NCI-H1105 (cell line): ENCODE results near the gene KCNJ18.
"Not testable (repeated sequence)": the region's sequence is repeated elsewhere in the genome, so short reads cannot be mapped to it uniquely, and the experiment has no call there.

Experiments
- DNase-seq: peaks from one replicate; lab custom pipeline; 2025; lab: John Stamatoyannopoulos, UW

KCNJ18 gene

DNA sequence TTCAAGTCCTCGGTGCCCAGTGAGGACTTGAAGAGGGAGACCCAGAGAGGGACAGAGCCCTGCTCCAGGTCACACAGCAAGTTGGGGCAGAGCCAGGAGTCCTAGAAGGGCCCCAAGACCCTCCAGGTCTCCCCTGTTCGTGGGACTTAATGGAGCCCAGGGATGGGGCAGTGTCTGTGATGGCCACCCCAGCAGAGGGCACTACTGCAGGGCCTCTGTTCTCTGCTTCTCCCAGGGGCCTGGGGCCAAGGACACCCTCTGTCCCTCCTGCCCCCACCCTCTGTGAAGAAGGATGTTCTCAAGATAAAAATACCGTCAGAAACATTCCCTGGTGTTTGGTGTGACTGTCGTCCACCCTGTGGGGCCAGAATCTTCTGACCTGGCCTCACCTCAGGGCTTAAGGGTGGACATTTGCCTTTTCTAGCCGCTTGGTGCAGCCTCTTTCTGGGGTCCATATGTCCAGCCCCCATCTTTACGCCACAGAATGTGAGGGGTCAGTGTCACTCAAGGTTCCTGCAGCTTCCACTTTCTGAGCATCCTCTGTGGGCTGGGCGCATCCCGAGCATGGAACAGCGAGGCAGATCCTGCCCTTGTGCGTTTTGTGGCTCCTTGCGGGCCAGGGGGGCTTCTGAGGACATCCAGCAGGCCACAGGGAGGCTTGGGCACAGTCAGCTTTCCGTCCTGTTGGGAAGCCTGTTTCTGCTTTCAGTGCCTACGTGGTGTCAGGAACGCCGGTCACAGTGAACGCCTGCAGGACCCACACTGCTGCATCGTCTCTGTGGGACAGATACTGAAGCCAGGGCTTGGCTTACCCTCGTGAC is at the start of gene KCNJ18:
TSS of gene KCNJ18 (plus strand) at position 641 of the 821 bp plus-strand sequence. CDS start 10,264 bp downstream, outside the sequence.
- not testable (repeated sequence) for DNase-seq

DNA sequence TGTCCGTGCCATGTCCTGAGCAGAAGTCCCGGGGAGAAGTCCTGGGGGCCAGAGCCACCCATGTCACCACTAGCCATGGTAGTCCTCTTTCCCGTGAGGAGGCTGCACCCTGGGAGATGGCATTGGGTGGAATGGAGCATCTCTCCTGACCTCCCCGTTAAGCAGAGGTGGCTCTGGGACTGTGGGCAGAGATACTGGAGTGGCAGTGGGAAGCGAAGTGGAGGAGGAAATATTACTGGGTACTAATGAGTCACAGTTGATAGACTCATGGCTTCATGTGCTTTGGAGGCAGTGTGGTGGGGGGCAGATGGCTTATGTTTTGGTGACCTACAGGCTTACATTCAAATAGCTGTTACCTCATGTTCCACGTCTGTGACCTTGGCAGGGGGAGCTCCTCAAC is 44.2 kb upstream of the KCNJ18 start:
- DNase-seq, result not testable (repeated sequence)

GRCh38 chr17:21650043-21650442 is 42.3 kb upstream of the KCNJ18 start:
- not testable (repeated sequence) for DNase-seq

GRCh38 chr17:21652049-21652448 is 40.3 kb upstream of the KCNJ18 start:
- peak; percentile 1 for DNase-seq

- not testable (repeated sequence) for DNase-seq
Observed at GRCh38 chr17:21653211-21653610, 39.1 kb upstream of the KCNJ18 start.

- DNase-seq, result not testable (repeated sequence)
Observed at GRCh38 chr17:21656518-21657309, 35.6 kb upstream of the KCNJ18 start.

GRCh38 chr17:21659635-21660034 is 32.7 kb upstream of the KCNJ18 start:
- DNase-seq, result not testable (repeated sequence)

- DNase-seq, result not testable (repeated sequence)
Observed at GRCh38 chr17:21661455-21661854, 30.9 kb upstream of the KCNJ18 start.

DNA sequence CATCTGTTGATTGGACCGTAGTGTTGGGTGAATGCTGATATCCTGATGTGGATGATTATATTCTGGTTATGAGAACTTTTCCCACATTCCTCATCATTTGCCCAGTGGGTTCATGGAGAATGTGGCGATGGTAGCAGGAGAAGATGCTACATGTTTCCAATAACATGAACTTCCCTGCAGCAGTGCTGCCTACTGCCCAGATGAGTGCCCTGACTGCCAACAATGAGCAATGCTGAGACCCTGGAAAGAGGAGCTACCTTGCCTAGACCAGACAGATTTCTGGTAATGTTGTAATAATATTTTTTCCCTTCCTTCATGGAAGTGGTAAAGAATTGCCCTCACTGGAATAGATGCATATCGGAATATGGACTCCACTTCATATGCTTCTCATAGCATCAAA is 29.2 kb upstream of the KCNJ18 start:
- not testable (repeated sequence) for DNase-seq

DNA sequence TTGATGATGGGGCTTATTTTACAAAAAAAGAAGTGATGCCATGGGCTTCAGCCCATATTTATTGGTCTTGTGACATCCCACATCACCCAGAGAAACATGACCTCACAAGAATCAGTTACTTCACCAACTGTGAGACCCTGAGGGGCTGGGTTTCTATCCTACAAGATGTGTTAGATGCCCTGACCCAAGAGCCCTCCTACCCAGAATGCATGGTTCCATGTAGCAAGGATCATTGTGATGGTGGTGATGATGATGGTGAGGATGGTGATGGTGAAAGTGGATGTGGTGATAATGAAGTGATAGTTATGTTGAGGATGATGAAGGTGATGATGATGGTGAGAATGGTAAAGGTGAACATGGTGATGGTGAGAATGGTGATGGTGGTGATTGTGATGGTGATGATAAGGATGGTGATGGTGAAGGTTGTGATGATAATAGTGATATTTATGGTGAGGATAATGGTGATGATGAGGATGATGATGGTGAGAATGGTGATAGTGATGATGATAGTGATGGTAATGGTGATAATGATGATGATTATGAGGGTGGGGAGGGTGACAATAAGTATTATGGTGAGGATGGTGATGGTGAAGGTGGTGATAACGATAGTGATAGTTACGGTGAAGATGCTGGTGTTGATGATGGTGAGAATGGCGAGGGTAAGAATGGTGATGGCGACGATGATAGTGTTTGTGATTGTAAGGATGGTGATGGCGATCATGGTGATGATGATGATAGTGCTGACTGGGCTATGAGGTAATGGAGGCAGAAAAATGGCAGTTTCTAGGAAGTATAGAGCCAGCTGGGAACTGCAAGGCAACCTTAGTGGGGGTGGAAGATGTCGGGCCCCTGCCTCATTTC is 28.5 kb upstream of the KCNJ18 start:
- DNase-seq, result not testable (repeated sequence)

DNA sequence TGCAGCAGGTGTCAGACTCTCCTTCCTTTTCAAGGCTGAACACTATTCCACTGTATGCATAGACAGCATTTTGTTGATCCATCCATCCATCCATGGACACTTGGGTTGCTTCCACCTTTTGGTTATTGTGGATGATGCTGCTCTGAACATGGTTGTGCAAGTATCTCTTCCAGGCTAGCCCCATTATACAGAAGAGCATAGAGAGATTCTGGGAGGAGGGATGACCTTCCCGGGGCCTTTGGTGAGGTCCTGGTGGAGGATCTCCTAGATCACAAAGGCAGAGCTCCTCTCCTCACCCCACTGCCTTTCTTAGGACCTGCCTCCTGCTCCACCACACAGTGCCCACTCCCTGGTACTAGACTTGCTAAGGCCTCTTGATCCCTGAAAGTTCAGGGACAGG is 27.2 kb upstream of the KCNJ18 start:
- DNase-seq, result not testable (repeated sequence)

DNA sequence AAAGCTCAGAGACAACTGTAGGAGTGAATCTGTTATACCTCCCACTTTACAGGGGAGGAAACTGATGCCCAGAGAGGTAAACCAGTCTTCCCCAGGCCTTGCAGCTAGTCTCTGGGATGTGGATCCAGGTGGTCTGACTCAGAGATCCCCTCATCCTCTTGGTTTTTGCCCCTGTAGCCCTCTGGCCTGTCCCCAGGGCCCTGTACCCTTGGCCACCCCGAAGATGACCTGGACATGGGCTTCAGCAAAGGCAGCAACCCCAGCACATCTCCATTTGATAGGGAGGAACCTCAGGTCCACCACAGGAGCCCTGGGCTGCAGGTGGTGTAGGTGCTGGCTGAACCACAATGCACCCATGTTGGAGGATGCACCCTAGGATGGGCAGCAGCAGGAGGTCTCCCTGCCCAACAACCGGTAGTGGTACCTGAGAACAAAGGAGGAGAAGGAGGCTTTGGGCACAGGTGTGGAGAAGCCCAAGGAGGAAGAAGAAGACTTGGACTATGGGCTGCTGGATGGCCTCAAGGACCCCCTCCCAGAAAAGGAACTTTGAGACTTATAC is 26.3 kb upstream of the KCNJ18 start:
- DNase-seq, result not testable (repeated sequence)

DNA sequence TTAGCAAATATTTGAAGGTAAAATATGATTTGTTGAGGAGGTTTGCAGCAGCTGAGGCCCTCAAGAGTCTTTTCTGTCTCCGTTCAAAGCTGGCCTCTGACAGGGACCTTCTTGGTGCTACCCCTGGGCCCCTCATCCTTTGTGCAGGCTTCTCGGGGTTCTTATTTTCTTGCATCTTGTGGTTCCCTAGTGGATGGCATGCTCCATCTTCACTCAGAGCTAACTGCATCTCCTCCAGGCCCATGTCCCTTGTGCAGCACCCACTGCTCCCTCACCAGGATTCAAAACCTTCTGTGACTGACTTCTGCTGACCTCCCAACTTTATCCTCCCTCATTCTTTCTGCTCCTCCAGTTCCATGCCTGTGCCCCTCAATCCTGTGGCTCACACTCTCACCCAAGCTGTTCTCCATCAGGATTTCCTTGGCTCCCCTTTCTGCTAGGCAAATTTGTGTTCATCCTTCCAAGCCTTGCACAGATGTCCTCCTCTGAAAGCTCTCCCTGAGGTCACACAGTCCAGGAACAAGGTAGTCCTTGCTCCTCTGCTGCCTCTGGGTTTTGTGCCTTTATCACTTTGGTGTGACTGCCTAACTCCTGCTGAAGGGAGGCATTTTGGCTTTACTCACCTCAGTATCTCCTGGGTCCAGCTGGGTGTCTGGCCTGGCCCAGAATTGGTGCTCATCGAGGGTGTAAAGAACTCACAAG is 25.5 kb upstream of the KCNJ18 start:
- DNase-seq, result not testable (repeated sequence)

DNA sequence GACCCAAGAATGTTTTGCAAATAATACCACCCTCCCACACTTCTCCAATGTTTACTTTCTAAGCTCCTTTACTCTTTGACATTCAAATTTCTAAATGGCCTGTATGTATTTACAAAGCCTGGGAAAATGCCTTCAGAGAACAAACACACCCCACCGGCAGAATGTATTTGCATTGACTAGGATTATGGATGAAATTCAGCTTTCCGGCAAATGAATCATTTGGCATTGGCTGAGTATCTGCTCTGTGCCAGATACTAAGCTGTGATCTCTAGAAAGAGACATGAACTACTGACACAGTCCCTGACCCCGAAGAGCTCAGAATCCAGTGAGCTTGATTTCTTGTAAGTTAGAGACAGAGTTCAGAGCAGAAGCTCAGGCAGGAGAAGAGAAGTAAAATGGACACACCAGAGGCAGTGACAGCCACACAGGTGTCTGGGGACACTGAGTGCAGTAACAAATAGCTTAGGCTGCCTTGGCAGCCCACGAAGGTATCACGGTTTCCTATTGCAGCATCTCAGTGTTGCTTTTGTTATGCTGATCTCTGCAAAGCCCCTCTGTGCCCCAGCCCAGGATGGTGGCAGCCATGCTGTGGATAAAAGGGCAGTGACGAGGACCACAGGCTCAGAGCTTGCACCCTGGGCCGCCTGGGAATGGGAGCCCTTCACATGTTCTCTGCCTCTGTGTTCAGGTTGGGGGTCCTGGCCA is 24.8 kb upstream of the KCNJ18 start:
- DNase-seq, result not testable (repeated sequence)

DNA sequence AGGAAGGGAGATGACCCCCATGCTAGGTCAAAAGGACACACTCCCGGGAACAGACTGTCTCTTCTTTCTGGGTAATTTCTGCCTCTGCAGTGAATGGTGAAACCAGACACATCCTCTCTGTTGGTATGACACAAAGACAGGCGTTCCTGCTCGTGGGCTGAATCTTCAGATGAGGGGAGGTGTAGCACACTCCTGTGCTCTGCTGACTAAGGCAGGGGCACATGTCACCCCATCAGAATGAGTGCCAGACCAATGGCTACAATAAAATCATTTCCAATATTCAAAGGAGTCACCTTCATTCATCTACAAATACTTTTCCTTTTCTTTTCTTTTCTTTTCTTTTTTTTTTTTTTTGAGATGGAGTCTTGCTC is 24.2 kb upstream of the KCNJ18 start:
- DNase-seq, result not testable (repeated sequence)

DNA sequence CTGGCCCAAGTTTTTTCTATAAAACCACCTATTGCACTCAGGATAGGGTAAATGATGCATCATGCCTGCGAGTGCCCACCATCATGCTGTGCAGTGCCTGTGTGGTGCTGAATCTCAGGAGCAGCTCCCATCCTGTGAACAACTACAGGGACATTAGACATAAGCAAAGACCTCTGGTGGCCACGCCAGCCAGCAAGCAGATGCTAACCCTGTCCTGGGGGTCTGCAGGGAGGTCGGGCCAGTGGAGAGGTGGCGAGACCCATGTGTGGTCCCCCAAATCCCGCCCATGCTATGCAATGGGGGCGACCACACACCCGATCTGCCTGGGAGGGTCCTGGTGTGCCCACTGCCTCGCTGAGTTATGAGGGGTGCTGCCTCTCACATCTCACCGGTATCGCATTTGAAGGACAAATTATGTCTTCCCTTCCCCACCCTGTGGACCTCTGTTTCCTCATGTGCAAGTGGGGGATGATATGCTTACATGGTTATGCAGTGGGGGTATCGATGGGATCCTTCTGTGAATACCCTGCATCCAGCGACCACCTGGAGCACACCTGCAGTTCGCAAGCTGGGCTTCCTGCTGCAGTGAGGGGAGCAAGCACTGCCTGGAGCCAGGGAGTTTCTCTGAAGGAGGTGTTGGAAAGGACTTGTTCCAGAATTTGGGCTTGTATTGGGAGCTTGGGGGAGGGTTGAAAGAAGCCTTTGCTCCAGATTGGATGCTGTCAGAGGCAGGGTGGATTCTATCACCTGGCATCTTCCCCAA is 23.4 kb upstream of the KCNJ18 start:
- DNase-seq, result not testable (repeated sequence)

GRCh38 chr17:21669616-21670360 is 22.5 kb upstream of the KCNJ18 start:
- not testable (repeated sequence) for DNase-seq

- DNase-seq, result not testable (repeated sequence)
Observed at GRCh38 chr17:21670361-21671155, 21.8 kb upstream of the KCNJ18 start.
